ENCODE measurements around the gene KLF16.
A peak's percentile ranks its signal among the peaks of the same experiment; 100 is the strongest.

The KLF16 gene

DNA sequence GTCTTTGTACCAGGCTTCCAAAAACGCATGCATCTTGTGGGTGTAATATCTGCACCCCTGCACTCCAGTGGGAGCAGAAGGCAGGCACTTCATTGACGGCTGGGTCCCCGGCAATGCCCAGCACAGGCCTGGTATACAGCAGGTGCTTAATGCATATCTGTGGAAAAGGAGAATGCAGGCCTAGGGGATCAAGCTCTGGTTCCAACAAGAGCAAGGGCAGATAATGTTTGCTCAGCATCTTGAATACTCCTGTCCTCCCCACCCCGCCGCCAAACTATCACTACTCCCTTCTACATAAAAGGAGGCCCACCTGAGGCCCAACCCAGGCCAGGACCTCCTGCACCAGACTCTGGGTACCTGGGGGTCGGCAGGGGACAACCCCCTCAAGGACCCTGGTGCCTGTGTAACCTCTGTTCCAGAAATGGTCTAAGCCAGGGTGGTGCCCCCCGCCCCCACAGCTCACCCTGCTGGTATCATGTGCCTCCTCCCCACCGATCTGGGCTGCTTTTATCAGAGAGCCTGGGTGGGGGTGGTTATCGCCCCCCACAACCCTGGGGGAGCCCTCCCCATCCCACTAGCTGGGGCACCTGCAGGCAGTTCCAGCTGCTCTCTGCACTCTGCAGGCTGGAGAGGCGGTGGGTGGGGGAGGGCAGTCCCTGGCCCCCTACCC is 4.8 kb downstream of the KLF16 start:
- ATAC-seq (ENCODE audit: low read depth): no peak
- peak overlapping the region; percentile 67 for H3K27ac Mint-ChIP-seq

DNA sequence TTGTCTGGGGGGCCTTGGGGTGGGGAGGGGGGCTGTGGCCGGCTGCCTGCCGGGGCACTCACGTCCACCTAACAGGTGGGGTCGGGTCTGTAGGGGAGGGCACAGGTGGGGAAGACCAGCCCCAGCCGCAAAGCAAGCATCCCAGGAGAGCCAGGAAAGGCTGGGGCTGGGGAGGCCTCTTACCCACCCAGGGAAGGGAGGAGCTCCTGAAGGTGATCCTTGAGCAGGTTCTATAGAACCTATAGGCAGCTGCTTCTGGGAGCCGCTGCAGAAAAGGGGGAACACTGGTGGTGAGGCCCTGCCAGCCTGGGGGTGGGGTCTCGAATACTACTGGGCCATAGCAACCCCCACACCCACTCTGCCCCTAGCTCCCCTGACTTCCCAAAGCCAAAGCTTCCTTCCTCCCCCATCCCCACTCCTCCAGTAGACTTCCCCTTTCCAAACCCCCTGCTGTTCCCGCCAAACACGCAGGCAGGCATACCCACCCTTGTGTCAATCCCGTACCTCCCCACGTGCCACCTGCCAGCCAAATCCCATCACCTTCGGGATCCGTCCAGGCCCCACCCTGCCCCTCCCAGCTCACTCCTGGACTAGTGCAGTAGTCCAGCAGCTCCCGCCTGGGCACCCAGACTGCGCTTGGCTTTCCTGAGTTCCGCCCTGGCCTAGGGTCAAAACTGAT is 5.6 kb downstream of the KLF16 start:
- Mint-ChIP-seq H3K27ac (no peak overlapping the region), H3K4me1 (peaks cover 33% of the 10 kb centered on the region), H3K4me3 (peak overlapping the region; percentile 44), H3K9me3 (no peaks in the 10 kb centered on the region), H3K36me3 (no peaks in the 10 kb centered on the region), H3K27me3 (no peaks in the 10 kb centered on the region)
- ATAC-seq (ENCODE audit: low read depth): no peak
- DNase-seq (ENCODE audit: low spot score in 2 of 2): no peak

More for the DNA sequence above, 4.8 kb downstream of the KLF16 start:
- Mint-ChIP-seq H3K9me3 (no peaks in the 10 kb centered on the region), H3K4me3 (peak overlapping the region; percentile 39), H3K27me3 (no peaks in the 10 kb centered on the region), H3K36me3 (no peaks in the 10 kb centered on the region), H3K4me1 (peaks cover 32% of the 10 kb centered on the region)
- no peak for DNase-seq (ENCODE audit: low spot score in 2 of 2)

DNA sequence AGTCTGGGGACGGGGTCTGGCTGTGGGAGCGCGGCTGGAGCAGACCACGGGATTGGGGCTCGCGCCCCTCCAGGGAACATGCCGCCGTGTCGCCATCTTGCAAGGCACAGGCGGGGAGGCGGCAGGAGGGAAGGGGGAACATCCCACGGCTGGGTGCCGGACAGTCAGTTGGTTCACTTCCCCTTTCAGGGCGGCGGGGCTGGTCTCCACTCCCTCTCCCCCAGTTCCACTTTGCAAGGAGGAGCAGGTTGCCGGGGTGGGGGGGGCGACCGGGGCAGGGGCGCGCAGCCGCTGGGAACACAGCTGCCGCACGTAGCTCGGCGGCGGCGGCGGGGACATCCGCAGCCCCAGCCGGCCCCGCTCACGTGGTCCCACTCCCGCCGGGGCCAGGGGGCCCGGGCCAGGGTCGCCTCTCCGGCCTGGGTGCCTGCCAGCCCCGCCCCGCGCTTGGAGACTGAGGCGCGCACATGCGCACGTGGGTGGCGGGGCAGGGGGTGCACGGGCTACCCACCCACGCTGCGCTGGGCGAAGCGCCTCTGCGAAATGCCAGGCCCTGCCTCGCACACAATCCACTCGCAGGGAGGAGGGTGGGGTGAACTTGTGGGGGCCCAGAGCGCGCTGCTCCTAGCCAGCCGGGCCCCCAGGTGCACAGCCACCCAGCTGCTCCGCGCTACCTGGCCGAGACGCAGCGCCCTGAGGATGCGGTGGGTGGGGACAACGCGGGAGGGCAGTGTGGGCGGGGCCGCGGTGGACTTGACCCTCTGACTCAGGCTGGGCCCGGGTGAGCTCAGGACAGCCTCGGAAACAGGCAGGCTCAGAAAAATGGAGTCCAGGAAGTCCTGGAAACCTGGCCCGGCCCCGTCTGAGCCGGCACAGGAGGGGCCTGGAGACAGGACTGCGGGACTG is 6.4 kb downstream of the KLF16 start:
- H3K27me3 Mint-ChIP-seq: no peaks in the 10 kb centered on the region
- peaks cover 35% of the 10 kb centered on the region for H3K4me1 Mint-ChIP-seq
- H3K9me3 Mint-ChIP-seq: no peaks in the 10 kb centered on the region
- H3K36me3 Mint-ChIP-seq: no peaks in the 10 kb centered on the region
- DNase-seq (ENCODE audit: low spot score in 2 of 2) (peak; percentile 45 to 53), ATAC-seq (ENCODE audit: low read depth) (peak; percentile 62)
- peak overlapping the region; percentile 79 for H3K4me3 Mint-ChIP-seq
- peak overlapping the region; percentile 83 for H3K27ac Mint-ChIP-seq

DNA sequence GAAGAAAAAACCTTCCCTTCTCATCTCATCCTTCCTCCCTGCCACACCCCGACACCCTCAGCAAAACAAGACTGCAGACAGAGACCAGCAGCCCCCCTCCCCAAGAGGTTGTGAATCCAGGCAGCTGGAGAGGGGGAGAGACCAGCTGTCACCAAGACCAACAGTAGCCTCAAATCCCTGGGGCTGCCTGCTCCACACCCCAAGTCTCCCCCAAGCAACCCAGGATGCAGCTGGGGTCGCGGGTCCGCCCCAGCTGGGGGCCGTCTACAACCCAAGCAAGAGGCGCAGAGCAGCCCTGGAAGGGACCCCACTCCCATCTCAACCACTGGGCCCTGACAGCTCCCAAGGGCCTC is 7.1 kb downstream of the KLF16 start:
- Mint-ChIP-seq H3K27ac (peak overlapping the region; percentile 83), H3K4me1 (peaks cover 32% of the 10 kb centered on the region), H3K36me3 (no peaks in the 10 kb centered on the region), H3K4me3 (peak overlapping the region; percentile 79), H3K9me3 (no peaks in the 10 kb centered on the region), H3K27me3 (no peaks in the 10 kb centered on the region)
- ATAC-seq (ENCODE audit: low read depth) (no peak), DNase-seq (ENCODE audit: low spot score in 2 of 2) (no peak)

DNA sequence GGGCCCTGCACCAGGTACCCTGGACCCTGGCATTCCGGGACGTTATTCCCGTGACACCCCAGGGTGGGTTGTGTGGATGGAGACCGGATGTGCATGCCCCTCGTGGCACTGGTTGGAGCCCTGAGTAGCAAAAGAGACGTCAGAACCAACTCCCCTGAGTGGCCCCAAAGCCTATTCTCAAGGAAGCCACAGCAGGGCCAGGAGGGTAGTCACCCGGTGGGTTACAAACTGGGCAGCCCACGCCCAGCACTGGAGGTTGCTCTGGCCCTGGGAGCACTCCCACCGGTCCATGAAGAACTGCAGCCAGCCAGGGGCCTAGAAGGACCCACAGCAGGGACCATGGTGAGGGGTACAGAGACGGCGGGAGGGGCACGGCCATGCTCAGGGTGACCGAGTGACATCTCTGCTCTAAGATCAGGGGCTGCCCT is 7.5 kb downstream of the KLF16 start:
- ATAC-seq (ENCODE audit: low read depth) (no peak), DNase-seq (ENCODE audit: low spot score in 2 of 2) (peak in 1 of 2 donors; percentile 40)
- peaks cover 1% of the 10 kb centered on the region for H3K36me3 Mint-ChIP-seq
- H3K27ac Mint-ChIP-seq: peak overlapping the region; percentile 83
- H3K4me3 Mint-ChIP-seq: peak overlapping the region; percentile 79
- H3K9me3 Mint-ChIP-seq: no peaks in the 10 kb centered on the region
- H3K4me1 Mint-ChIP-seq: peaks cover 32% of the 10 kb centered on the region
- no peaks in the 10 kb centered on the region for H3K27me3 Mint-ChIP-seq

DNA sequence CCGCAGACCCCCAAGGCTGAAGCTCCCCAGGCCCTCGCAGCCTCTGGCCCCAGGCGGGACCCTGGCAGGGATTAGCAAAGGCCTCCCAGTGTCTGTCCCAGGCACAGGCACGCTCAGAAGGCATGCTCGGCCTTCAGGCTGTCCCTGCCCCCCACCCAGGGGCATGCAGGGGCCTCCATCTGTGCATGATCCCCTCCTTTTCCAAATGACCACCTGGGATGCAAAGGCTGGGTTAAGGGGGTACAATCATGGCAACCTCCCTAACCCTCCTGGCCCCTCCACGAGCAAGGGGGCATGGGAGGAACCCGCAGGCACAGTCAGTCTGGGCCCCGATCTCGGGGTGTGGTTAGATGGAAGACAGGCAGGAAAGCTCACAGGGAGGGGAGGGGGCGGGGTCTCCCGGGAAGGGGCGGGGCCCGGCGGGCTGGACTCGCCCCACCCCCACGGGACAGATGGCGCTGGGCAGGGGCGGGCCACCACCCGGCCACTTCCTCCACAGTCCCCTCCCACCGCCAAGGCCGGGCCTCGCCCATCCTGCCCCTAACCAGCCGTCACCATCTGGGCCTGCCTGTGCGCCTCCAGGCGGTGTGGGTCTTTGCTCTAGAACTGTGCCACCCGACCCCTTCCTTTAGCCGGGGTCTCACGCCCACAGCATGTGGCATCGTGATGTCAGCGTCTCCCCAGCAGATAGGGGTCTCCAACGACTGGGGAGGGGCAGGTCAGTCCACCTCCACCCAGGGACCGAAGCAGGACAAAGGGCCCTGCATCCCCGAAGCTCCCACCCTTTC is 8.1 kb downstream of the KLF16 start:
- H3K4me1 Mint-ChIP-seq: peaks cover 35% of the 10 kb centered on the region
- H3K27ac Mint-ChIP-seq: peak overlapping the region; percentile 83
- no peaks in the 10 kb centered on the region for H3K27me3 Mint-ChIP-seq
- no peaks in the 10 kb centered on the region for H3K9me3 Mint-ChIP-seq
- H3K36me3 Mint-ChIP-seq: peaks cover 3% of the 10 kb centered on the region
- peak; percentile 47 for ATAC-seq (ENCODE audit: low read depth)
- peak overlapping the region; percentile 79 for H3K4me3 Mint-ChIP-seq
- DNase-seq (ENCODE audit: low spot score in 2 of 2): peak in 1 of 2 donors; percentile 58

DNA sequence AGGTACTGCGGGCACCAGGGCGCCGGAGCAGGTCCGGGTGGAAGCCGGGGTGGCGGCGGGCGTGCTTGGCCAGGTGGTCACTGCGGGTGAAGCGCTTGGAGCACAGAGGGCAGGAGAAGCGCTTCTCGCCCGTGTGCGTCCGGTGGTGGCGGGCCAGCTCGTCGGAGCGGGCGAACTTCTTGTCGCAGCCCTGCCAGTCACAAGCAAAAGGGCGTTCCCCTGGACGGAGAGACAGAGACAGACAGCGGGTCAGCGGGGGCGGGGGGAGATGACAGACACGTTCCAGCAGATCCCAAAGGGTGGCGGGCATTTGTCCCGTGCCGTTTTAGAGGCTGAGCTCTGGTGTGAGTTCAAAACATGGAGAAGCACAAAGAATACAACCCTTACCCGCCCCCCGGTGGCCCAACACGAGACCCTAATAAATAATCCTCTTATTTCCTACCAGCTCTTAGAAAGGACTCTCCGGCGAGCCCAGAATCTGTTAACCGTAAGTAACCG is 8.8 kb downstream of the KLF16 start:
- no peak overlapping the region for H3K27ac Mint-ChIP-seq
- DNase-seq (ENCODE audit: low spot score in 2 of 2) (no peak), ATAC-seq (ENCODE audit: low read depth) (no peak)
- peaks cover 38% of the 10 kb centered on the region for H3K4me1 Mint-ChIP-seq
- peaks cover 5% of the 10 kb centered on the region for H3K36me3 Mint-ChIP-seq
- H3K9me3 Mint-ChIP-seq: no peaks in the 10 kb centered on the region
- no peaks in the 10 kb centered on the region for H3K27me3 Mint-ChIP-seq
- no peak overlapping the region for H3K4me3 Mint-ChIP-seq

DNA sequence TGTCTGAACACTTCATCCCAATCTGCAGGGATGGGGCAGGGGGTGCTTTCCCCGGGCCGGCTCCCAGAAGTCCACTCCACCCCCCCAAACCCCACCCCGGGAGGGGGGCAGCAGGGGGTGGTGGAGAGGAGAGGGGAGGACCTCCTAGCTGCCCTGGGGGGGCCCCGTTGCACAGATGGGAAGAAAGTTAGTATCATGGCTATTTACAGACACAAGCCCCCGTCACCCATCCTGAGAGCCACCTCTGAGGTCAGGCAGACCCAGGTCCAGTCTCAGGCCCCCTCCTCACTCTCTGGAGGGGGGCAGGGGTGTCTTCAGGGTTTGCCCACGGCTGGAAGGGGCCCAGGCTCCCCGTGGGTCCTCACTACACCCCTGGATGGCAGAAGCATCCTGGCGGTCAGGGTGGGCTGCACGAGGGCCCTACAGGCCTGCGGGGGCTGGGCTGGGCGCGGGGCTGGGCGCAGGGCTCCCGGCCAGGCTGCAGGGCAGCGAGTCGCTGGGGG is 9.3 kb downstream of the KLF16 start:
- no peaks in the 10 kb centered on the region for H3K9me3 Mint-ChIP-seq
- H3K36me3 Mint-ChIP-seq: peaks cover 5% of the 10 kb centered on the region
- H3K27me3 Mint-ChIP-seq: no peaks in the 10 kb centered on the region

DNA sequence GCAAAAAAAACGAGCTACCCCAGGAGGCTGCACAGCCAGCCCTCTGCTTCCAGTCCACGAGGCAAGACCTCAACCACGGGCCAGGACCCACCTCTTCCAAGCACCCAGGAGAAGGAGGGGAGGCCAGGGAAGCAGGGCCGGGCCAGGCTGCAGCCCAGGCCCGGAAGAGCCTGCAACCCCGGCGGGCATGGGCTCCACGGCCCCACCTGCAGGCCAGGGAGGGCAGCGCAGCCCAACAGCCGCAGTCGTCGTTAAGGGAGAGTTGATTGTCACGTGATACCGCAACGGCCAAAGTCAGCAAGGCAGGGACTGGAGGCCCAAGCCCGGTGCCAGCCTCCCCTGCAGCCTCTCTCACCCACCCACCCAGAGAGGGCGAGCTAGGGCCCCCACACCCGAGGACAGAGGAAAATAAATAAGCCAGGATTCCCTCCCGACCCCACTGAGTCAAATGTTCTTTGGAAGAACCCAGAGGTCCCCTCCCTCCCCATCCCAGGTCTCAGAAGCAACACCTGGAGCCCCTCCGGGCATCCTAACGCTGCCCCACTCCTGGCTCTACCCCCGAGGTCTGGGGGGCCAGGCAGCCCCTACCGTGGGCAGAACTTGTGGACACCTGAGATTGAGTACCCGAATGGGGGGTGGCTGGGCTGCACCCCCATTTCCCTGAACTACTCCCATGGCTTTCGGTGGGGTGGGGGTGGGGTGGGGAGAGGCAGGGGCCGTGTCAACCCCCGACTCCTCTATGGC is 9.9 kb downstream of the KLF16 start:
- Mint-ChIP-seq H3K27ac (peak overlapping the region; percentile 55), H3K36me3 (peaks cover 5% of the 10 kb centered on the region), H3K4me1 (peaks cover 32% of the 10 kb centered on the region), H3K4me3 (peak overlapping the region; percentile 75), H3K27me3 (no peaks in the 10 kb centered on the region), H3K9me3 (no peaks in the 10 kb centered on the region)
- DNase-seq (ENCODE audit: low spot score in 2 of 2) (peak; percentile 82 to 90), ATAC-seq (ENCODE audit: low read depth) (peak; percentile 26)

More for the DNA sequence above, 9.3 kb downstream of the KLF16 start:
- Mint-ChIP-seq H3K4me1 (peaks cover 35% of the 10 kb centered on the region), H3K4me3 (no peak overlapping the region), H3K27ac (no peak overlapping the region)
- DNase-seq (ENCODE audit: low spot score in 2 of 2) (no peak), ATAC-seq (ENCODE audit: low read depth) (no peak)

DNA sequence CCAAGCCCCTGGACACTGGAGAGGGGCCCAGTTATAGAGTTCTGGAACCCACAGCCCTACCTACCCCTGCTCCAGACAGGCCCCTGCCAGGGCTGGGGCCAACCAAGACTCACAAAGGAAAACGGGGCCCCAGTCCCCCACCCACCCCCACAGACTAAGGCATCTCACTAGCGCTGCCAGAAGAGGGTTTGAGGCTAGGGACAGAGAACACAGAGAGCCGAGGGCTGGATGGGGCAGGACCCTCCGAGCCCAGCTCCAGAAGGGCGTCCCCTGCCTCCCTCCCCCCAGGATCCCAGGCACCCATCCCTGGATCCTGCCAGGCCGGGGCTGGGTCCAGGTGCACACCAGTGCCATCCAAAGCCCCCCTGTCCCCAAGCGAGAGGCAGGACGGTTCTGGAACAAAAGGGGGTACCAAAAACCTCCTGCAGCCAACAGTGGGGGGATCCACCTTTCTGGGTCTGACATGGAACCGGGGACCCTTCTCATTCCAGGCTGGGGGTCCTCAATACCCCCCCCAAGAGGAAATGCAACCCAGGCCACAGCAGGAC is 10.7 kb downstream of the KLF16 start:
- H3K27ac Mint-ChIP-seq: no peak overlapping the region
- peaks cover 5% of the 10 kb centered on the region for H3K36me3 Mint-ChIP-seq
- DNase-seq (ENCODE audit: low spot score in 2 of 2): no peak
- no peaks in the 10 kb centered on the region for H3K9me3 Mint-ChIP-seq
- no peak overlapping the region for H3K4me3 Mint-ChIP-seq
- no peak for ATAC-seq (ENCODE audit: low read depth)
- peaks cover 26% of the 10 kb centered on the region for H3K4me1 Mint-ChIP-seq
- no peaks in the 10 kb centered on the region for H3K27me3 Mint-ChIP-seq

DNA sequence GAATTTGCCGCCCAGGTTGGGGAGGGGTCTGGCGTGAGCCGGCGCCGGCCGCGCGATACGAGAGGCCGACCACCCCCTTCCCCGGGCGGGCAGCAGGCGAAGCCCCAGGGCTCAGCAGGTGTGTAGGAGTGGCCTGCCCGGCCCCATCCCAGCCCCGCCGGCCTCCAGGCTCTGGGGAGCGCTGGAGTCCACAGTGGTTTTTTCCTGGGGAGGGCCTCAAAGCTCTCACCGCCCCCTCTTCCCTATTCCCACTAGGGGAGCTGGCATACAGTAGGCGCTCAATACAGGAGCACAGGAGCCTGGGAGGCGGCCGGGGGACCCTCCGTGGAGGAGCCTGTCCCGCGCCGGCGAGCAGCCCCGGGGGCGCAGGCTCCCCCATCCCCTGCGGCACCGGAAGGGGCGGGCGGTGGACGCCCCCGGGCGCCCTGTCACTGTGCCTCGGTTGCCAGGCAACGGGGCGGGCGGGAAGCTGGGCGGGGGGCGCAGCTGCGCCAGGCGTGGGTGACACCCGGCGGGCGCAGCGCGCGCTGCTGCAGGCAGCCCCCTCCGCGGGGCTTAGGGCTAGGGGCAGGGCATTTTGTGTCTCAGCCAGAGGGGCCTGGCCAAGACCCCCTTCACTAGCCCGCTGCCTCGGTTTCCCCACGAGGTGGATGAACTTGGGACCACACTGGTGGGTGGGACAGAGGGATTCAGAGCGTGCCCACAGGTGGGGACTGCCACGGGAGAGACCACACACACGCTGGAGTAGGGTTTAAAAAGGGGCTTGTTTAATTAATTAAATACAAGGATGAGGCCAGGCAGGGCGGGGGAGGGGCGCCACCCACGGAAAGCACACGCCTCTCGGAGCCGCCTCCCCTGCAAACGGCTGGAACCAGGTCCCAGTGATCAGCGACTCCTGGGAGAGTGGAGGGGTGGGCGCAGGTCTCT is 11.5 kb downstream of the KLF16 start:
- DNase-seq (ENCODE audit: low spot score in 2 of 2) (no peak), ATAC-seq (ENCODE audit: low read depth) (no peak)
- Mint-ChIP-seq H3K27me3 (no peaks in the 10 kb centered on the region), H3K4me1 (peaks cover 30% of the 10 kb centered on the region), H3K36me3 (peaks cover 5% of the 10 kb centered on the region), H3K9me3 (no peaks in the 10 kb centered on the region), H3K27ac (no peak overlapping the region), H3K4me3 (no peak overlapping the region)
